ENCODE measurements around the gene CHCHD6. TPM values are rescaled to one million over a fixed set of nuclear protein-coding genes. Genes with fewer than 3 reads are reported as not detected.

The CHCHD6 gene
- polyA plus RNA-seq, 1 donor: 6.5 TPM

DNA sequence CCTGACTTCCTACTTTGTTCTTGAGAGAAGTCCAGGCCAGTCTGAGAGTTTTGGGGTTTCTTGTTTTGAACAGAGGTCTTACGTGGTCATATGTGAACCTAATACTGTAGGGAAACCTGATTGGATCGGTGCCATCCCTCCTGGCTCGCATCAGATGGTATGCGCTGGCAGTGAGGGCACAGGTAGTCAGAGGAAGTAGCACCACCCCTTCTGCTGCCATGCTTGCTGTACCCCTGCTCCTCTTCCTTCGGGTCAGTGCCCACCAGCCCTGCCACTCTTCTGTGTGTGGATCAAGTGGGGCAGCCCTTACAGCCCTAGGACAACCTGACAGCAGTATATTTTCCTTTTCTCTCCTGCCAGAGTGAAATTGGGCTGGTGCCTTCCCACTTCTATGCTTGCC lies 39.7 kb downstream of the CHCHD6 start:
- no peak for DNase-seq

DNA sequence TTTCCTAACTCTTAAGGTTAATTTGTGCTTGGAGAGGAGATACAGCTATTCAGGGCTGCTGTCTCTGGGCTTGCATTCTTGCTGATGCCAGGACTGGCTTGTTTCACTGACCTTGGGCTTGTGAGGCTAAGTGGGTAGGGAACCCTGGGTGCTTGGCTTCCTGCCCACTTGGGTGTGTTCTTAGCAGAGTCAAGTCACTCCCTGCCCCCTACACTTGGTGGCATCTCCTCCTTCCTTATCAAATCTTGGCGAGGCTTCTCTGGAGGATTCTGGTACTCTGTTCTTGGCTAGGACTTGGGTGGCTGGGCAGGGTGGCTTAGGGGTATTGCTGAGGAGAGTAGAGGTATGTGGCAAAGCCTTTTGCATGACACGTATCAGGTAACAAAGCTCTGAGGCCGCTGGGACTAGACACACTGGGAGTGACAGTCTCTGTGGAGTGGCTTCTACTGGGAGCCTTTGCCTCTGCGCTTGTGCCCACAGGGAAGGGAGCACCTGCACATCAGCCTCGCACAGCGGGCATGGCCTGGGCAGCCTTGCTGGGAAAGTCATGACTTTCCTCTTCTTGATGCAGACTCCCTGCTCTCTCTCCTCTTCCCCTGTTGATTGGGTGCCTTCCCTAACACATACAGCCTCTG lies 41.8 kb downstream of the CHCHD6 start:
- DNase-seq: no peak

DNA sequence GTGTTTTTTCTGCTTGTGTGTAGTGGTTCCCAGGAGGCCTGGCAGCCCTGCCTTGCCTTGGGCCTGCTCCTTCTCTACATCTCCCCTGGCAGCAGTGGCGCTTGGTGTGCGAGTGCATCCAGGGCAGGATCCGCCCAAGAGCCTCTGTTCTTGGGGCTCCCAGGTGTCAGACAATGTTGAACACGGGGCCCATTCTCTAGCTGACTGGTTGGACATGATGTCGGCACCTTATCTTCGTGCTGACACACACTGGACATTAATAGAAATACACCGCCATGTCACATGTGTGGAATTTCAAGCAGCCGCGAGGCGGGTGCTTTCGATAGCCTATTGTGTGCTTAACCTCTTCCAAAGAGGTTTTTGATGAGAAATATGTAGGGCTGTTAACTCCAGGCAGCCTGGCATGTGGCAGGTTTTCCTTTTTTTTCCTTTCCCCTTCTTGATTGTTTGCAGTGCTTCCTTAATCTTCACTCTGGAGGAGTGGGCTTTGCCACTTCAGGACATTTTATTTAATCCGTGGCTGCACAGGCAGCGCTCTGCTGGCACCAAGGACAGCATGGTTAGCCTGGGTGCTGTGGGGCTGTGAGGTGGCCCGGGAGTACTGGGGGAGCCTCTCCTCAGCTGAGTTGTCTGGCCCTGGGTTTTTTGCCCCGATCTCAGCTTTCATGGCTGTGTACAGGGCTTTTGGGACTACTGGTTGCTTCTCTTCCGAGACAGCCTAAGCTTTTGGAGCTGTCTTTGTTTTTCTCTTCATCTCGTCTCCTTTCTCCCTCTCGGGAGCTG lies 42.5 kb downstream of the CHCHD6 start:
- DNase-seq: no peak

DNA sequence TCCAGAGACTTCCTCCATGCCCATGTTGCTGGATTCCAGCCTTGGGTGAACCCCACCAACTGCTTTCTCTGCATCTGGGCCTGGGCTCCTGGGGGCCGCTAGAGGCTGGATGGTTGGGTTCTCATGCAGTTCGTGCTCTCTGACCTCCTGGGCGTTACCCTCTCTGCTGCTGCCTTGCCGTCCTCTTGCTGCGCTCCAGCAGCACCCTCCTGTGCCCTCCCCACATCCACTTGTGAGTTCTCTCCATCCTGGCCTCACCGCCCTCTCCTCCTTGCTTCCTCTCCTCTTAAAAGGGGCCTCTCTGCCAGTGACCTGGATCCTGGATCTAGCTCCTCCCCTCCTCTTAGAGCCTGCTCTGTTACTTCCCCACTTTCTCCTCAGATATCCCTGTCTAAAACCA lies 43.7 kb downstream of the CHCHD6 start:
- DNase-seq: no peak

DNA sequence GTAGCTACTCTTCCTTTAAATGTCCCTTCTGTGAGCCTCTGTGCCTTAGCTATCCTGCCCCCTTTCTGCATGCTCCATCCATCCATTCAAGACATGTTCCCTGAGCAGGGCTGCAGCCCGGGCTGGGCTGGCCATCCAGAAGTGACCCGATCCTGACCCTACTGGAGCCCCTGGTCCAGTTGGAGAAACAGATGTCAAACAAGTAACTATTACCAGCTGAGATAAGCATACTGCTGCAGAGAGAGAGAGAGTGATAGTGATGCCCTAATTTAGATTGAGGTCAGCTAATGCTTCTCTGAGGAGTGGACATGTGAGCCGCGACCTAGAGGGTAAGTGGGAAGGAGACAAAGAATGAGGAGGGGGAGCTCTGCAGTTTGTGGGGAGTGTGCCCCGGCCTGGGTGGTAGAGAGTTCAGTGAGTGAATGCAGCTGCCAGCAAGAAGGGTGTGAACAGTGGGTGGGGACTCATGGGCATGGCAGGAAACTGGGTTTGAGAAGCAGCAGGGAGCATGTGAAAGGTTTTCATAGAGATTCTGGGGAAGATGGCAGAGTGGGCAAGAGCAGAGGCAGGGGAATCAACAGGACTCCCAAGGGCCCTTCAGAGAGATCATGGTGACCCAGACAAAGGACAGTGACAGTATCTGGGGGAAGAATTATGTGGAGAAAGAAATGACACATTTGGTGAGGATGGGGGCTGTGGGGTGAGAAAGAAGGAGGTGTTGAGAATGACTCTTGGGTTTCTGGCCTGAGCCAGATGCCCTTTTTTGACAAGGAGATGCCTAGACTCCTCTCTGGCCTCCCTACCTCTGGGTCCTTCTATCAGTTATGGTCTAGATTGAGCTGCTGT lies 44.9 kb downstream of the CHCHD6 start:
- DNase-seq: no peak

DNA sequence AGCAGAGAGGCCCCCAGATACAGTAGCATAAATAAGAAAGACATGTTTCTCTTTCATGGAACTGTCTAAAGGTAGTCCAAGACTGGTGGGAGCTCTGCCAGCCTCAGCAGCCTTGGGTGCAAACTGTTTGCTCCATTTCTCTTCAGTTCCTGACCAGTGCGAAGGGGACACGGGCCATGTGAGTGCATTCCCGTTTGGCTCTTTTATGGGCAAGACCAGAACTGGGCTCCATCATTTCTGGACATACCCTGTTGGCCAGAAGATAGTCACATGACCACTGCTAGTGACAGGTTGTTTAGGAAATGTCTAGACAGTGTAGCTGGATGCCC lies 45.5 kb downstream of the CHCHD6 start:
- DNase-seq: no peak

DNA sequence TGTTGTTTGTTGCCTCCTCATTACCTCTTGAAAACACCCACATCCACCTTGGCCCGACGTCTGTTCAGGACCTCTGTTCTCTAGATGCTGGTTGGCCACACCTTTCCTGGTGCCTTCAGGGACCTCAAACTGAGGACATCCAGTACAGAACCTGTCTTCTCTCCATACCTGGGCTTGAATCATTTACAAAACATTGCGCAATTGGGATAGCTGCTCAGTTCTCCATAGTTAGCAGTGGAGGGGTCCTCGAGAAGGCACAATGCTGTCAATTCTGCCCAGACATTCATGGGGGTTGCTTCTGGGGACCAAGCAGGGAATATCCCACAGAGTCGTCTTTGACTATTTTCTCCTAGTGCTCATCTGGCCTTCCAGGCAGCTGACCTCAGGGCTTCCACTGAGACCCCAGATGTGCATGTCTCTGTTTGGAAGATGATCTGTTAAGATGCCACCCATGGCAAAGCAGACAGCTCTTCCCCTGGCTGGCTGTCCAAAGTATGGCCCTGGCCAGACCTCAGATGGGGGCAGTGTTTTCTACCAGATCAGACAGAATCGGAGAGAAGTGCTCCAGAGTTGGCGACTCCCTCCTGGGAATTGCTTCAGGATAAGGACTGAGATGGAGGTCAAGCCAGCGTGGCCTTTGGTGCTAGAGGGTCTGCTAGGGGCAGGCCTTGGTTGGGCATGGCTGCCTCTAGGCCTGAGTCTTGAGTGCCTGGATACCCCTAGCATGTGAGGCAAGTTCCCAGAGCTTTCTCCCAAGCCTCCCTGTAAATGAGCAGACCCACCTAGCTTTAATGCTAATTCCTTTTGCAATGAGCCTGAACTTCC lies 46.1 kb downstream of the CHCHD6 start:
- DNase-seq: no peak

DNA sequence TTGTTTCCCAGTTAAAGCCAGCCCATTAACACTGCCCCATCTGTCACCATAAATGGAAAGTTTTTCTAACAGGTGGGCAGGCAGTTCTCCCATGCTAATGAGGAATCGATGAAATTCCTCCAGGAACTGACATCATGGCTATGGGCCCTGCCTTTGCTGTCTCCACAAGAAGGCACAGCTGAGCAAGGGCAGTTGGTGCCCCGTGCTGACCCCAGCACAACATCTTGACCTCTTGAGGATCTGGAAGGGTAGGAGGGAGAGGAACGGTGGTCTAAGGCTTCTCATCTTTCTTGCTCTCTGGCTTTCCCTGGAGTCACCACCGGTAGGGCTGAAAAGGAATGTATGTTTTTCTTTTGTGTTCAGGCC lies 46.7 kb downstream of the CHCHD6 start:
- no peak for DNase-seq

DNA sequence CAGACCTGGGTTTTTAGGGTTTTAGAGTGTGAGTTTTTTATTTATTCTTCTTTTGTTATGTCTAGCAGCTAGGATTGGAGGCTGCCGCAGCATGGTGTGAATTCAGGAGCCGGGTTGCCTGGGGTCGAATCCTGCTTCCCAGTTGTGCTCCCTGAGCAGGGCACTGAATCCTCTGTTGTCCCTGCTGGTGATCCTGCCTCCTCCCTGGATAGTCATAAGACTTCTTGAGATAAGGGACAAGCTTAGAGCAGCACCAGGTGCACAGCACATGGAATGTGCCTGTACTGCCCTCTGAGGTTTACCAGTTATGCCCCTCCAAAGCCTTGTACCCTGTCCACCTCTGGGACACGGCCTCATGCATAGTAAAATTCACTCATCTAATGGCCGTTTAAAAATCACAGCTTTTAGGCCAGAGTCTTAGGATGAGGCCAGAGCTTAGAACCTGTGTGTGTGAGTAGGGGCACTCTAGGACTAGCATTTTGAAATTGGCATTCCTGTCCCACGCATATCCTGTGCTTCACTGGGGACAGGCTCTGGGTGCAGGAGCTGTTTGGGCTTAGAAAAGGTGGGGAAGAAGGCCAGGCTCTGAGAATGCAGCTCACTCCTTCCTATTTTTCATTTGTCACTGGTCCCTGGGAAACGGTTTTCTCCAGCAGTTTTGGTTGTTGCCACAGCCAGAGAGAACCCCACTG lies 47.7 kb downstream of the CHCHD6 start:
- DNase-seq: no peak

DNA sequence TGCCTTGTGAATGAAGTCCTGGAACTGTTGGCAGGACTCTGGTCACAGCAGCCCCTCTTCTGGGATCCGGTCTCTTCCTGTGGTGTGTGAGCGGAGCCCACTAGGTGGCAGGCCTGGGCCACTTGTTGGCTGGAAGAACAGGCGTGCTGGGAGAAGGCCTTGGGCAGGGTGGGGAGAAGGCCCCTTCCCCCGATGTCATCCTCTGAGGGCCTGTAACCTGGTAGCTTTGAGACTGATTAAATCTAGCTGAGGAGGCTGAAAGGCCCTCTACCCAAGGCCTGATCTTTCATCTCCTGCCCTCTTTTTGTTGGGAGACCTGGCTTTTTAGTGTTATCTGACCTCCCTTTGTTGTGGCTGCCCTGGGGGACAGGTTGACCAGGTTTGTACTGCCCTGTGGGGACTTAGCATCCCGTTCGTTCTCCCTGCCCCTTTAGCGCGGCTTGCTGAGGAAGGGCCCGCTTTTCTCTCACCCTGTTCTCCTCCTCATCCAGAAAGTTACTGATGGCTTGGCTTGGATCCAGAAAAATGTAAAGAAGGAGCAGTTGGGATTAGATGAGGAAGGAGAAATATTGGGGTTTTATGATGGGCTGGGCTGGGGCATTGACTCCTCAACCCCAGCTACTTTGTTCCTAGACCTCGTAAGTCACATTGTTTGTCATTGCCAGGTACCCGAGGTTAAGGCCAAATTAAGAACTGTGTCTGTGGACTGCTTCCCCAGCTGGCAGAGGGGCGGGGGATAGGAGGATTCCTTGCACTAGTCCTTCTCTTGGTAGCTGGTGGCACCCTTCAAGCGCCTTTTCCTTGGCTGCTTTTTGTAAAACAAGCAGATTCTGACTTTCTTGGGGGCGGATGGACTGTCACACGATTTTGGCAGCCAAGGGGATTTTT lies 48.5 kb downstream of the CHCHD6 start:
- DNase-seq: peak; percentile 79

DNA sequence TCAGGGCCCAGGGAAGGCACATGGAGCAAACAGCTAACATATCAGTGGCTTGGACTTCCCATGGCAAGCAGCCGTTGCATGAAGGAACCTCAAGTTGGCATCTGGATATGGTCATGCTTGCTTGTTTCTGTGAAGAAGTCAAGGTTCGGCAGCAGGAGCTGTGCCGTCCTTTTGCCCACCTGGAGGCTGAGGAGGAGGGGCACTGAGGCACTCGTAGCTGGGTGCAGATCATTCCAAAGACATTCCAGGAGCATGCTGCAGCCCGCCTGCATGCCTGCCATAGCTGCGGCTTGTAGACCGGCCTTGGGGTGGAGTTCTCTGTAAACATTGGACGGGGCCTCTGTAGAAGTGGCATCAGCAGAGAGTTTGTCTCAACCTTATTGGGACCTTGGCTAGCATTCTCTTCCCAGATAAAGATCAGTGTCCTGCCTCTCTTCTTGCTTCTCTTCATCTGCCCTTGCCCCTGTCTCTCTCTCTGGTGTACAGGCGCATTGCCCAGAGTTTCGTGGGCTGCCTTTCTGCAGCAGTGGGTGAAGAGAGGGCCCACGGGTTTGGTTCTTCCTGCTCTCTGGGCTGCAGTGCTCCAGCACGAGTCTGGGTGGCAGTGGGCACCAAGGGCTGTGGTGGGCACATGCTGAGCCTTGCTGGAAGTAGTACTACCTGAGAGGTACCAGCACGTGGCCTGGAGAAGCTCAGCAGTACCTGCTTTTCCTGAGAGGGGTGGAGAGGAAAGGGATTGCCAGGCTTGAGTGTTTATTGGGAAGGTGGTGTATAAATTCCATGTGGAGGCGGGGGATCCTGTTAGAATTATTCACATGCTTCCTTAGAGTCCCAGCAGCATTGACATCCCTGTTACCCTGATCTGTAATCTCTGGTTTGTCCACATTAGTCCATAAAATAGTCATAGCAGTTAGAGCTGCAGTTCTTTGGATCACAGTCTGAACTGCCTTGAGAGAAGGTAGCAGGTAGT lies 49.4 kb downstream of the CHCHD6 start:
- no peak for DNase-seq

DNA sequence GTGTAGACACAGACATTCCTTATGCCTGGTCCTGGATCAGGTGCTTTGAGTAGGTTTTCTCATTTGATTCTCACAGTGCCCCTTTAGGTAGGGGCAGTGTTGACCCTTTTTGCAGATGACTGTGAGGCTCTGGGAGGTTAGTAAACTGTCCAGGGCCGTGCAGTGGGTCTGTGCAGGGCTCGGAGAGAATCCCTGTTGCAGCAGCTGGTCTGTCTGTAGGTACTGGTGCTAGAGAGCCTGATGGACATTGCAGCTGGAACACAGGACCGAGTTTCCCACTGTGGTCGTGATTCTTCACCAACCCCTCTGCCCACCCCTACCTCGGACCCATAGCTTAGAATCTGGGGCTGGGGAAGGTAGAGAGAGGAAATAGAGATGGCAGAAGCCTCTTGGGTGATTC lies 51.8 kb downstream of the CHCHD6 start:
- no peak for DNase-seq

DNA sequence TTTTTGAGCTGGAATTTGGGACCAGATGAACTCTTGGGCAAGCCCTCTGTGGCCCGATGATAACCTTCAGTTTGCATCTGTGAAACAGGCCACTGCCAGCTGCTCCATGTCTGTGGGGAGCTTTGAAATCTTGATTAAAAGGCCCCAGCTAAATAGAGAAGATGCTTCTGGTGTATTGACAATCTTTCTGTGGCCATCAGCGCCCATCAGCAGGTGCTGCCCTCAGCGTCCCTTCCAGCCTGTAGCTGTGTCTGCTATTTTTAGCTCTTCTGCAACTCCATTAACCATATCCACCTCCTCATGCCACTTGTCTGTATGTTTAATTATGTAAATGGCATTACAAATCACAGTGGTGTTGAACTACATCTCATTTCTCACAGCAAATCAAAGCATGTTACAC lies 54.0 kb downstream of the CHCHD6 start:
- DNase-seq: no peak

DNA sequence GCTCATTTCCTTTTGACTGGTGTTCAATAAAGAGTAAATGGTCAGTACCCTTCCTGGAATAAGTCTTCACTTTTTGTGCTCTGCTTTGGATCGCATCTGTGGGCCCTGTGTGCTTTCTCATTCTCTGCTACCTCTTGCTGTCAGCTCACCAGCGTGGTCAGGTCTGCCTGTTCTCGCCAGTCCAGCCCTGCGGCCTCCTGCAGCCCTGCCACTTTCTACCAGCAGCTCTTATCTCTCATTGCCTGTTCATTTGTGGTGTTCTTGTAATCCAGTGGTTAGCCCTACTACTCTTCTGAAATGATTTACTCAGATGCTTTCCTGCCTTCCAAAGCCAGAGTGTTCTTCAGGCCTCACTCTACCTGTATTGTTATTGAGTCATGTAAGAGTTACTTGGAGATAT lies 54.8 kb downstream of the CHCHD6 start:
- DNase-seq: no peak

DNA sequence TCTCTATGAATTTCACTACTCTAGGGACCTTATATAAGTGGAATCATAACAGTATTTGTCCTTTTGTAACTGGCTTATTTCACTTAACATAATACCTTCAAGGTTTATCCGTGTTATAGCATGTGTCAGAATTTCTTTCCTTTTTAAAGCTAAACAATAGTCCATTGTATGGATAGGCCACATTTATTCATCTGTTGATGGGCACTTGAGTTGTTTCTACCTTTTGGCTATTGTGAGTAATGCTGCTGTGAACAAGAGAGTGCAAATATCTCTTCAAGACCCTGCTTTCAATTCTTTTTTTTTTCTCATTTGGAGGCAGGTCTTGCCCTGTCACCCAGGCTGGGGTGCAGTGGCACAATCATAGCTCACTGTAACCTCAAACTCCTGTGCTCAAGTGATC lies 56.5 kb downstream of the CHCHD6 start:
- DNase-seq: no peak

DNA sequence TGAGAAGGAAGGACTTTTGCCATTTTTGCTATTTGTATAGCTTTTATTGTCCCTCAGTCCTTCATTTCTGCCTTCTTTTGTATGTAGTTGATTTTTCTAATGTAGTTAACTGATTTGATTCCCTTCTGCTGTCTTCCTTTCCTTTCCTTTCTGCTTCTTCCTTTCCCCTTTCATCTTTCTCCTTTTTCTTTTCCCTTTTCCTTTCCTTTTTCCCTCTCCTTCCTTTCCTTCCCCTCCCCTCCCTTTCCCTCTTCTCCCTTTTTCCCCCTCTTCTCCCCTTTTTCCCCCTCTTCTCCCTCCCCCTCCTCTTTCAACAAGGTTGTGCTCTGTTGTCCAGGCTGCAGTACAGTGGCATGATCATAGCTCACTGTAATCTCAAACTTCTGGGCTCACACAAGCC lies 59.0 kb downstream of the CHCHD6 start:
- DNase-seq: no peak

DNA sequence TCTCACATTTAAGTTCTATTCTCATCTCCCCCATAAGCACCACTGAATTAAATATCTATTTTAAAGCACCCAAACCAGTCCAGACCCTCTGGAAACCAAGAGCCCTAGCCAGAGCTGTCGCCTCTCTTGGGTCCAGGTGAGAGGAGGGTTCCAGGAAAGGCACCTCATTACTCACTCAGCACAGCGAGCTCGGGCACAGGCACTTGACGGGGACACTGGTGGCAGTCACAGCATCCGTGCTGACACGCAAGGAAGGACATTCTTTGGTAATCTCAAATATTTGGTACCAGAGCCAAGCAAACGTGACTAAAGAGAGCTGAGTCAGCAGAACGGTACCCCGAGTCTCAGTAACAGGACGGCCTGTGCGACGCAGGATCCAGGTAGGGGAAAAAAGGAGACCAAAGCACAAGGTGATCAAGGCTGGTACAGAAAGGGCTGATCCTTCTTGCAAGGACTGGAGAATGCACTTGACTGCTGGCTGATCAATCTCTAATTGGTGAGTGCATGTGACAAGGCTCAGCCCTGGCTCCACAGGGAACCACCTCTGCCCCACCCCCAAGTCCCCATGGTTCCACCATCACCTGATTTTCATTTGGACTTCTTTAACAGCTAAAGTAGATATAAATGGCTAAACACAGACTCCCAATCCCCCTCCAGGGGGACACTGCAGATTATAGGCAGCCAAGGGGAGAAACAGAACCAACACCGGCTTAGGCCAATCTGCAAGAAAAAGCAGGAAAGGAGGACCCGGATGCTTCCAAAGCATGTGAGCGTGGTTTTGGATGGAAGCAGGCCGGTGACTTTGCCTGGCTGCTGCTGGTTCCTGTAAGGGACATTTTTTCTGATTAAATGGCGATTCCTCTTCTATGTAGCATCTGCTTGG lies 61.4 kb downstream of the CHCHD6 start:
- DNase-seq: no peak

DNA sequence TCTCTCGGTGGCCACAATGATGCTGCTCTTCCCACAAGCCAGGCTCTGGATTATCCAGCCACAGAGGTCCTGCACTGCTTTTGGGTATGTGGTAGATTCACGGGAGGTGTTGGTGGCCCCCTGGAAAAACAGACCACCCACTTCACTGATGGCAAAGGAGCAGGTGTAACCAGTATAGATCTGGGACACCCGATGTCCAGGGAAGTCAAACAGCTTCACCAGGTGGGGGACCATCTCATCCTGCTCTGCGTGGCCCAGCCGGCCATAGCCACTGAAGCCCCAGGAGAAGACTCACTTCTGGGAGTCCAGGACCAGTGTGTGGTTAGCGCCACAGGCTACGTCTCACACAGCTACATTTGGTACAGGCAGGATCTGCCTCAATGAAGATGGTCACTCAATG lies 62.6 kb downstream of the CHCHD6 start:
- DNase-seq: no peak

DNA sequence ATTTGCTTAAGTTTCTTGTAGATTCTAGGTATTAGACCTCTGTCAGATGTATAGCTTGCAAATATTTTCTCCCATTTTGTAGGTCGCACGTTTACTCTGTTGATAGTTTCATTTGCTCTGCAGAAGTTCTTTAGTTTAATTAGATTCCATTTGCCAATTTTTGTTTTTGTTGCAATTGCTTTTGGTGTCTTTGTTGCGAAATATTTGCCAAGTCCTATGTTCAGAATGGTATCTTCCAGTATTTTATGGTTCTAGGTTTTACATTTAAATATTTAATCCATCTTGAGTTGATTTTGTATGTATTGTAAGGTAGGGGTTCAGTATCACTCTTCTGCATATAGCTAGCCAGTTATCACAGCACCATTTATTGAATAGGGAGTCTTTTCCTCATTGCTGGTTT lies 64.9 kb downstream of the CHCHD6 start:
- no peak for DNase-seq
